NCI-H526 treated with DMSO at 0.1 percent for 48 hours (cell line): ENCODE data around the gene PIK3R6.
"Not testable (repeated sequence)": the region's sequence is repeated elsewhere in the genome, so short reads cannot be mapped to it uniquely, and the experiment has no call there.

ENCODE experiments used
- DNase-seq: peaks from one replicate; lab custom pipeline; 2025; lab: John Stamatoyannopoulos, UW

Gene PIK3R6

GRCh38 chr17:8893621-8894201 lies 26.2 kb upstream of the PIK3R6 start:
- no peak for DNase-seq

GRCh38 chr17:8893059-8893458 lies 25.6 kb upstream of the PIK3R6 start:
- no peak for DNase-seq

- DNase-seq = no peak
Observed at GRCh38 chr17:8892338-8892690, 24.8 kb upstream of the PIK3R6 start.

- no peak for DNase-seq
Observed at GRCh38 chr17:8890671-8891070, 23.2 kb upstream of the PIK3R6 start.

DNA sequence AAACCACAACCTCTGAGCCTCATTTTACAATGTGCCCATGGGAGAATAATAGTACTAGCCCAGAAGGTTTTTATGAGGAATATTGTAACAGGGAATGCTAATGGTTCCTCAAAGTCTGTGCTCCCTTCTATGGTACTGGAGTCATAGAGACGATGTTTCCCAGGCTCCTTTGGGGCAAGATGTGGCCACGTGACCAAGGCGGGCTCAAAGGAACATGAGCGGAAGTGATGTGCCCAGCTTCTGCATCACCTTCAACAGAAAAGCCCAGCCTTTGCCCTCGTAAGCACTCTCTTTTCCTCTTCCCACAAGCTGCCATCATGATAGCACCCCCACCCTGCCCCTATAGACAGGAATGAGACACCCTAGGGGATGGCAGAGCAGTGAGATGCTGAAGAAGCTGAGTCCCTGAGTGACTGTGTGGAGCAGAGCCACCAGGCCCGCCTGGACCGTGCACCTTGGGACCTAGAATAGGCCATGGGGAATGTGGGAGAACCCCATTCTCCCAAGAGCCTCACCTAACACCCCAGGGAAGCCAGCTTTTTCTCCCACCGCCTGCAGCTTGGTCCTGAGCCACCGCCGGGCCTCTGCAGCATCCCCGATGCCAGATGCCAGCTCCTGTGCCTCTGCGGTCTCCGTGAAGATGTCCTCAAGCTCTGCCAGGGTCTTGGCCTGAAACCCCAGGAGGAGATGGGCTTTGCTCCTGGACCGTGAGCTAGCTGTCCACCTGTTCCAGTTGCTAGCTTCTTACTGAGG lies 22.2 kb upstream of the PIK3R6 start:
- no peak for DNase-seq

GRCh38 chr17:8888704-8889302 lies 21.3 kb upstream of the PIK3R6 start:
- no peak for DNase-seq

DNA sequence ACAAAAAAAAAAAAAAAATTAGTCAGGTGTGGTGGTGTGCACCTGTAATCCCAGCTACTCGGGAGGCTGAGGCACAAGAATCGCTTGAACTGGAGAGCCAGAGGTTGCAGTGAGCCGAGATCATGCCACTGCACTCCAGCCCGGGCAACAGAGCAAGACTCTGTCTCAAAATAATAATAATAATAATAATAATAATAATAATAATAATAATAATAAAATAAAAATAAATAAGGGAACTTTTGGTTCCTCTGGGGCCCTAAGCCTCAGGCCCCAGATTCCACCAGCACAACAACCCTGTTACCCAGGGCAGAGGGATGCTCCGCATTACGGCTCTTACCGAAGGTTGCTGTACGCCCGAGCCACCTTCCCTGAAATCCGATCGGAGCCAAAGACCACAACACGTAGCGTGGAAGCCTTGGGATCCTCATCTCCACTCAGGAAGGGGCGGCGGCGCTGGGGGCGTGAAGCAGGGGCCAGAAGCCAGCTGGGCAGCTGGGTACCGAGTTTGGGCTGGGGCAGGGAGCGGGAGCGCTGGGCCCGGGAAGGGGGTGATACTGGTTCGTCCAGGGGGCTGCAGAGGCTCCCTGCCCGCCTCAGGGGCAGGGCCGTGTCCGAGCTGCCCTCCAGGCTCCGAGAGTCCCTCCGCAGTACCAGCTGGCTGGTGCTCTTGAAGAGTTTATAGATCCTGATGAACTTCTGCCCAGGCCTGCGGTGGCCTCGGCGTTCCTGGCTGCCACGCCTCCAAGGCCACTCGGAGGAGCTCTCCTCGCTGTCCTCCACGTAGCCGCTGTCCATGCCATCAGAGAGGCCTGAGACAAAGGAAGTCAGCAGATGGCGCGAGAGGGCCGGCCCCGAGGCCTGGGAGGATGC lies 20.6 kb upstream of the PIK3R6 start:
- peak; percentile 31 for DNase-seq

DNA sequence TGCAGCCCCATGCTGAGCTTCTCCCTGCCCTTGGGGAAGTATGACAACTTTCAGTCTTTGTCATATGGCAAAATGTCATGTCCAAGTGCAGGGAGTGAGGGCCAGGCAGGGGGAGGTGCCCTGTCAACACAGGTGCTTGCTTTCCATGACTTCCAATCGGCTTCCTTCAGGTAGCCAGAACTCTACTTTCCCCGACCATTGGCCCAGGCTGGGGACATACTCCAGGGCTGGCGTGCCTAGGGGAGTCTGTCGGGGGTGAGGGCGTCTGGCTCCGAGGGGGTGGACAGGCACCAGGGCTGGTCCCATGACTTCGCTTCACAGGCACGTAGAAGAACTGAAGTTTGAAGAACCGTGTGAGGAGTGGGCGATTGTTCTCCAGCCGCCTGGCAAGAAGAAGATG lies 19.8 kb upstream of the PIK3R6 start:
- no peak for DNase-seq

- no peak for DNase-seq
Observed at GRCh38 chr17:8885967-8886684, 18.7 kb upstream of the PIK3R6 start.

DNA sequence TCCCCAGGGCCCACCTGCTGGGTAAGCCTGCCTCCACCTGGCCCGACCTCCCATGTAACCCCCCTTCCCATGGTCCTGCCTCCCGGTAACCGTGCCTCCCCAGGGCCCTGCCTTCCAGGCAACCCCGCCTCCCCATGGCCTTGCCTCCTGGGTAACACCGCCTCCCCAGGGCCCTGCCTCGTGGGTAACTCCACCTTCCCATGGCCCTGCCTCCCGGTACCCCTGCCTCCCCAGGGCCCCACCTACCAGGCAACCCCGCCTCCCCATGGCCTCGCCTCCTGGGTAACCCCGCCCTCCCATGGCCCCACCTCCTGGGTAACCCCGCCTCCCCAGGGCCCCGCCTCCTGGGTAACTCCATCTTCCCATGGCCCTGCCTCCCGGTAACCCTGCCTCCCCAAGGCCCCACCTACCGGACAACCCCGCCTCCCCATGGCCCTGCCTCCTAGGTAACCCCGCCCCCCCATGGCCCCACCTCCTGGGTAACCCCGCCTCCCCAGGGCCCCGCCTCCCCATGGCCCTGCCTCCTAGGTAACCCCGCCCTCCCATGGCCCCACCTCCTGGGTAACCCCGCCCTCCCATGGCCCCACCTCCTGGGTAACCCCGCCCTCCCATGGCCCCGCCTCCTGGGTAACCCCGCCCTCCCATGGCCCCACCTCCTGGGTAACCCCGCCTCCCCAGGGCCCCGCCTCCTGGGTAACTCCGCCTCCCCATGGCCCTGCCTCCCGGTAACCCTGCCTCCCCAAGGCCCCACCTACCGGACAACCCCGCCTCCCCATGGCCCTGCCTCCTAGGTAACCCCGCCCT lies 17.9 kb upstream of the PIK3R6 start:
- not testable (repeated sequence) for DNase-seq

DNA sequence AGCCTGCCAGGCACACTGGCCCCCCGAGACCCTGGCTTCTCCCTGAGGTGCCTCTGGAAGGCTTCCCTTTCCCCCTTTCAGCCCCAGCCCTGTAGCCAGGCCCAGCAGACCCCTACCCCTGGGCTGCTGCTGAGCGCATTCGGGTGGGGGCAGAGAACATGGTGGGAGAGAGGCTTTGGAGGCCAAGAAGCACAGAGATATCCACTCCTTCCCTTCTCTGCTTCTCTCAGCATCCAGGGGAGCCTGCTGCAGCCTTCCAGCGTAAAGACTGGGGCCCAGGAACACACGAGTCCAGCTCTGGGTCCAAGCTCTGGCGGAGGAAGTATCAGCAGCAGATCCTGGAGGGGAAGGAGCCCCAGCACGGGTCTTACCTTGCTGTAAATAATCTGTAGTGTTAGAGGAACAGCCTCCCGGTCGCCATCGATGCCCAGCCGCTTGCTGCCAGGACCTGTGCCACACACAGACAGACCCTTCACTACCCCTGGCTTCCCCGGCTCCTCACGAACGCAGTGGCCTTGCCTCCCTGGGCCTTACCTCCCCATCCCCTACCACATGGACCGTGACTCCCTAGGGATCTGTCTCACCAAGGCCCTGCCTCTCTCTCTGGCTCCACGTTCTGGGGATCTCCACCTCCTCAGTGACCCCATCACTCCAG lies 17.0 kb upstream of the PIK3R6 start:
- DNase-seq = no peak

GRCh38 chr17:8883353-8883752 lies 15.9 kb upstream of the PIK3R6 start:
- DNase-seq = no peak

GRCh38 chr17:8881606-8882005 lies 14.1 kb upstream of the PIK3R6 start:
- no peak for DNase-seq

DNA sequence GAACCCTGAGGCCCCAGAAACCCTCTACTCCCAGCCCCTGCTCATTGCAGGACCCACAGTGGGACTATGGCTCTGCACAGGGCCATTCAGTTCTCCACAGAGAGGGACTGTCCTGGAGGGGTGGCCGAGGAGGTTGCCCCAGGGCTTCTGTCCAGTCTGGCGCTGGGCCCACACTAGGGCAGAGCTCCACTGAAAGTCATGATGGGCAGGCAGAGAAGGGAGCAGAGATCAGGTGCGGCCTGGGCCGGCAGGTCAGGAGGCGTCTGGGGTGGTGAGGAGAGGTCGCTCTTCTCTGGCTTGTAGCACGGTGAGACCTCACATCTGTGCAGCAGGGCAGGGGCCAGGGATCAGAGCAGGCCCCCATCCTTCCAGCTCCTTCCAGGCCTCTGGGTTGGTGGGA lies 13.0 kb upstream of the PIK3R6 start:
- DNase-seq = no peak

DNA sequence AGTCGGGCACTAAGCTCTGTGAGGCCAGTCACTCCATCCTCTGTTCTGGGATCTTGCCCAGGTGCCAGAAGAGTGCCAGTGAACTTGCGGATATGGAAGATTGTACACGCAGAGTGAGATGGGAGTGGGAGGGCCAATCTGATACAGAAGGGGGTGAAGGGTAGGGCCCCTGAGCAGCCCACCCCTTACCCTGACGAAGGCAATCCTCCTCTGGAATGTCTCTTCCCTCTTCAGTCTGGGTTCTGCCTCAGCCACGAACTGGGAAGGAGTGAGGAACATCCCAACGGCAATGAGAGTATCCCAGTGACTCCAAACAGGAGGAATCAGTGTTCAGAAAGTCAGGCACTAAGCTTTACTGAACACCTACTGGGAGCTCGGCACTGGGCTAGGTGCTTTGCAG lies 11.9 kb upstream of the PIK3R6 start:
- no peak for DNase-seq

- no peak for DNase-seq
Observed at GRCh38 chr17:8877984-8878383, 10.5 kb upstream of the PIK3R6 start.

DNA sequence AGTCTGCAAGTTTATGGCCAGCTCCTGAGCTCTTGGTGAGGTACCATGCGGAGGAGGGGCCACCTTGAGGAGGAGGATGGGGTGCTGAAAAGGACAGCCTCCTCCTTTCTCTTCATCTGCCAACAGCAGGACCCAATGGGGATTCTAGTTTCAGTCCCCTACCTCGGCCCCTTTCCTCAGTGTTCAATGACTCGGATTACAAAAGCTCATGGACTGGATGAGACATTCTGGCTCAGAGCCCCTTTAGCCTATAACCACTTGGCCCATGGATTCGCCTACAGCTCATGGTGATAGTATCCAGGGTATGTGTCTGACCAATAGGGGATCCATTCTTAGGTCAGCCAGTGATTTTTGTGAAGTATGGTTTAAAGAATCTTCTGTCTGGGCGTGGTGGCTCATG lies 8.5 kb upstream of the PIK3R6 start:
- DNase-seq = no peak

DNA sequence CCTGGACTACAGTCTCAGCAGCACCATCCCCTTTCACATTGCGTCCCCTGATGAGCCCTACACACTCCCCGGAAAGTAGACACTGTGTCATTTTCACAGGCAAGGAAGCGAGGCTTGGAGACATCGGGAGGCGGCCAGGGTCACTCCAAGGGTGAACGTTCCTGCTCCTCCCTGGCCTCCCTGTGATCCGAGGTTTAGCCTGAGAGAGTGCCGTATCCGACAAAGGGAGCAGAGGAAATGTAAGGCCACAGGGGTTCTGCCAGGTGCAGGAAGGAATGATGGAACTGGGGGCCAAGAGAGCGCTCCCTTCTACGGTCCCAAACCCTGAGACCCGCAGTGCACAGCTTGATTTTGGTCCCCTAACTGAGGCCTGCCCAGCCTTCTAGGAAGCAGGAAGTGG lies 8.0 kb upstream of the PIK3R6 start:
- no peak for DNase-seq

DNA sequence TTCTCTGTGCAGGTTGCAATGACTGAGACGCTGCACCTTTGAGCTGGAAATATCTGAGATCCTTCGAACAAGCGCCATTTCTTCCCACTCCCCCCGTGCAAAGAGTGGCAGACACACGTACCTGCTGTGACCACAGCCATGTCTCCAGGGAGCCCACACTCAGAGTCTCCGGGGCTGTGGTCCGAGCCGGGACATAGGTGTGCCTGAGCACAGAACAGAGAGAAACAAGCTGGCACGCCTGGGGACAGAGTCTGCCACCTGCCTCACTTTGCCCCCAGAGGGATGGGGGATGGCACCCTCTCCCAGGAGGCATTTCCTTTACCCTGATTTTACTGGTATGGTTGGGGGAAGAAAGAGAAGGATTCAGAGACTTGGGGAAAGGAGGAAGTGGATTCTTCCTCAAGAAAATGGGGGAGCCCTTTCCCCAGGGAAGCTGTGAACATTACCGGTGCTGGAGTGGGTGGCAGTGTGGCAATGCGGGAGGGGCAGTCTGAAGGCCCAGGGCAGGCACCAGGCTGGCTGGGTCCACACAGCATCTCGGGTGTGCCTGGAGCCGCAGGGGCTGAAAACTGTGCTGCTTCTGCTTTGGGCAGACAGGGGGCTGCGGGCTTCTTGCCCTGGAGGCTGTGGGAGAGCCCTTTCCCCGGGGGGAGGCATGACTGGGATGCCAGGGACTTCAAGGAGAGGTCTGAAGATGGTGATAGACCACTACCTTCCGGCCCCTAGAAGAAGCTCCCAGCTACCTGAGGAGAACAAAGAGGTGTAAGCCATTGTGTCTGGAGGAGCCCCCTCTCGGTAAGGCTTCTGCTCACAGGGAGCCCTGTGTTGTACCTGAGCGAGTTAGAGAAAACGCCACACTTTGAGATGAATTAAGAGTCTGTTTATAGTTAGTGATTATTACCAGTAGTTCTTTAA lies 6.6 kb upstream of the PIK3R6 start:
- DNase-seq = no peak
